MG63 (cell line): ENCODE measurements around the gene CLSTN2. TPM values are rescaled to one million over a fixed set of nuclear protein-coding genes. Genes with fewer than 3 reads are reported as not detected.

Source experiments
- DNase-seq: peaks from one replicate; pipeline ENCODE4 v3.0.0-alpha.2; 2020
- H3K27me3 ChIP-seq: fragments of 250-450 bp; sonication (Bioruptor Pico); 2 replicates; pipeline ENCODE4 v1.5.1; 2020; ENCODE audit warnings: mild to moderate bottlenecking, moderate library complexity
- H3K36me3 ChIP-seq: fragments of 250-450 bp; sonication (Bioruptor Pico); 2 replicates; pipeline ENCODE4 v1.5.1; 2020; ENCODE audit warnings: mild to moderate bottlenecking, moderate library complexity
- H3K4me3 ChIP-seq: fragments of 250-450 bp; sonication (Bioruptor Pico); 2 replicates; pipeline ENCODE4 v1.5.1; 2020; ENCODE audit warnings: mild to moderate bottlenecking, moderate library complexity
- H3K9me3 ChIP-seq: fragments of 250-450 bp; sonication (Bioruptor Pico); 2 replicates; pipeline ENCODE4 v1.5.1; 2020; ENCODE audit warnings: mild to moderate bottlenecking, moderate library complexity
- total RNA-seq: library from RNA; depleted of rRNA; stranded (reverse); fragments of >200 nt; shearing (Covaris generic); gene quantifications from 2 replicates; pipeline ENCODE4 v1.2.3, GENCODE V29; 2014; ENCODE audit warnings: low replicate concordance

CLSTN2 gene
- total RNA-seq, 1 experiment from 2014 or later: 1.7 TPM

DNA sequence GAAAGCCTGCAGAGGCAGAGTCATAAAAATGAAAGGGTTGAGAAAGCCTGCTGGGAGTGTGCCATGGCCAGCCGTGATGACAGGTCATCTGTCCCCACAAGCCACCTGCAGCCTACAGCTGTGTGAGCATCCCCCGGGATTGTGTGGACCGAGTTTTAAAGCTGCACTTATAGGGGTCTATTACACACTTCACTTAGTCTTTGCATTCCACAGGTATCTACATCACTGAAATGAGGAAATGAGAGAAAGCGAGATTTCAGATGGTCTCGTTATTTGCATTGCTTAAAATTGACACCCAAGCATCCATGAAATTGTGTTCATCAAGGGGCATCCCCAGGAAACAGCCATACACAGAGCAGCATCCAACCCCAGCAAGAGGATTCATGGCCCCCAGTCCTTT is 605.3 kb downstream of the CLSTN2 start:
- H3K27me3 ChIP-seq: no peaks in the 10 kb centered on the region
- H3K9me3 ChIP-seq: no peaks in the 10 kb centered on the region
- H3K4me3 ChIP-seq: no peak overlapping the region
- DNase-seq: no peak
- no peaks in the 10 kb centered on the region for H3K36me3 ChIP-seq

DNA sequence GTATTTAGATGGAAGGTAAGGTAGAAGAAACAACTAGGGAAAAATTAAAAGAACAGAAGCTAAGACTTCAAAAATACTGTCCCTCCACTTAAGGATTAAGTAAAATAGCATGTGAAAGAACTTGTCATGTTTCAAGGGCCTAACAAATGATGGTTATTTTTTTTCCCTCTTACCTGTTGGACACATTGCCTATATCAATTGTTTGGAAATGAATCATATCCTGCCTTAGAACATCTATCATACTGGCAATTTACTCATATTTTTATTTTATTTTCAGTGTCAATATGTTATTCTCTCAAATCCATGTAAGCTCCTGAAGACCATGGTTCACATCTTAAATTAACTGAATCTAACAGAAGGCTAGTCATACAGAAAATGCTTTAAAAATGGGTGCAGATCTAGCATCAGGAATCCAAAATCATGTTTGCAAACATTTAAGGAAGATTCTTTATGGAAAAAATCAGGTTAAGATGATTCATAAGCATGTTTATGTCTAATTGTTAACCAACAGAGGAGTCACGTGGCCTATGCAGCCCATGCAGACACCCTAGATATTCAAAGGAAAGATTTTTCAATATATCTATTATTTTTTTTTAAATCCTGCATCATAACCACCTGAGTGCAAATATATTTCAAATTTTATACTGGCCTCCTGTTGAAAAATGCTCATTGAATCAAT is 607.1 kb downstream of the CLSTN2 start:
- no peaks in the 10 kb centered on the region for H3K36me3 ChIP-seq
- no peak overlapping the region for H3K4me3 ChIP-seq
- no peaks in the 10 kb centered on the region for H3K27me3 ChIP-seq
- H3K9me3 ChIP-seq: no peaks in the 10 kb centered on the region
- DNase-seq: no peak

DNA sequence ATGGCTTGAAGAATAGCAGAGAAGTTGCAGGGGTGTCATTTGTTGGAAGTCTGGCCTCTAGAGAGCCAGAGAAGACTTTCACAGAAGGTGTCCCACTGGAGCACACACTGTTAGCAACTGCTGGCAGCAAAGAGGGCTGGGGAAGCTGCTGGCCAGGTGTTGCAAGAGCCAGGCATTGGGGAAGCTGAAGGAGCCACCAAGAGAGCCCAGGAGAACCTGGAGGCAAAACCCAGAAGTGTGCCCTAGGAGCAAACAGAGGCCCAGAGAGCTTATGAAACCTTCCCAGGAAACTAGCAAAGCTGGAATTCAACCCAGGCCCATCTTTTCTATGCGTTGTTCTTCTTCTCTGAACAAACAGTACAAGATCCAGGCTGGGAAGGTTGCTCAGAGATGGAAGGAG is 610.2 kb downstream of the CLSTN2 start:
- H3K4me3 ChIP-seq: no peak overlapping the region
- no peak for DNase-seq

DNA sequence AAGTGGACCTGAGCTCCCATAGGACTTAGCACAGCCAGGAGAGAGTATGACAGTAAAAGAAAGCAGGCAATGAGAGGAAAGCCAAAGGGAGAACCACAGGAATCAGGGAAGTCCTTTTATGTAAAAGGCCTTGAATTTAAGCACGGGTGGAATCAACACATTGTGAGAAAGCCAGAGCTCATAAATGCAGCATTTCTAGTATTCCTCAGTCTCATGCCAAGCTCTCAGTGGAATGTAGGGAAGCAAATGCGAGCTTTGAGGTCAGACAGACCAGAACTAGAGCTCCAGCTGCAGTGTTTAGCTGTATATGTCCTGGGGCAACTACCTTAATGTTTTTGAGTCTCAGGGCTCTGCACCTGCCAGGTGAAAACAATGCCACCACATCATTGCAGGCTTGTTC is 610.8 kb downstream of the CLSTN2 start:
- H3K9me3 ChIP-seq: no peaks in the 10 kb centered on the region
- H3K4me3 ChIP-seq: no peak overlapping the region
- no peaks in the 10 kb centered on the region for H3K36me3 ChIP-seq
- DNase-seq: no peak
- H3K27me3 ChIP-seq: no peaks in the 10 kb centered on the region

More for the DNA sequence above, 610.2 kb downstream of the CLSTN2 start:
- no peaks in the 10 kb centered on the region for H3K27me3 ChIP-seq
- no peaks in the 10 kb centered on the region for H3K36me3 ChIP-seq
- H3K9me3 ChIP-seq: no peaks in the 10 kb centered on the region

DNA sequence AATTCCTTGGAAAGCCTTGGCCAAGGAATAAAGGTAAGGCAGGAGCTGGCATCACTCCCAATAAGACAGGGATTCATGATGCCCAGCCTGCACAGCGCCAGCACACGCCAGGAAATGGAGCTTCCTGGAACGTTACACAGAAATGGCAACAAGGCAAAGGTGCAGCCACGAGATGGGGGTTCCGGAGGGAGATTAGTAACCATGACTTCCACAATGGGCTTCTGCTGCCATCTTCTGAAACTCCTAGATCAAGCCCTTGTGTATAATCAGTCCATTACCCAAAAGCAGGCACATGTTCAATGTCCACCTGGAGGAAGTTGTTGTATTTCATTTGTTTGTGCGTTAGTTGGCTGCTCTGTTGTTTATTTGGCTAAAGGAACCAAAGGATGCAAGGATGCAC is 611.7 kb downstream of the CLSTN2 start:
- Histone ChIP-seq H3K36me3 (no peaks in the 10 kb centered on the region), H3K4me3 (no peak overlapping the region), H3K27me3 (no peaks in the 10 kb centered on the region), H3K9me3 (no peaks in the 10 kb centered on the region)
- DNase-seq: no peak

DNA sequence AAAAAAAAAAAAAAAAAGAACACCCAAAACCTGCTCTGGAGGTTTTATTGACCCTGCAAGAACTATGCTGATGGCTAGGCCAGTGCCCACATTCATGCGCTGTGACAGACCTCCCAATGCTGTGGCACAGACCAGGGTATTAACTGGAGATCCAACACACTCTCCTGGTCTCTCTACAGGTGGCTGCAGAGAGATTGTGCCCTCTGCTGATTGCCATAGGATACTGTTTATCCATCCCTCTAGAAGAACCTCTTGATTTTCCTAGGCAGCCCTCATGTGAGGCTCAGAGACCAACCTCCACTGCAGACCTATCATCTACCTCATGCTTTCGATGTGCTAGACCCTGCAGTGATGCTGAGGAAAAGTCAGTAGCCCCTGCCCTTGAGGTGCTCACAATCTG is 617.4 kb downstream of the CLSTN2 start:
- no peak for DNase-seq
- Histone ChIP-seq H3K4me3 (no peak overlapping the region), H3K27me3 (no peaks in the 10 kb centered on the region), H3K9me3 (no peaks in the 10 kb centered on the region), H3K36me3 (no peaks in the 10 kb centered on the region)

DNA sequence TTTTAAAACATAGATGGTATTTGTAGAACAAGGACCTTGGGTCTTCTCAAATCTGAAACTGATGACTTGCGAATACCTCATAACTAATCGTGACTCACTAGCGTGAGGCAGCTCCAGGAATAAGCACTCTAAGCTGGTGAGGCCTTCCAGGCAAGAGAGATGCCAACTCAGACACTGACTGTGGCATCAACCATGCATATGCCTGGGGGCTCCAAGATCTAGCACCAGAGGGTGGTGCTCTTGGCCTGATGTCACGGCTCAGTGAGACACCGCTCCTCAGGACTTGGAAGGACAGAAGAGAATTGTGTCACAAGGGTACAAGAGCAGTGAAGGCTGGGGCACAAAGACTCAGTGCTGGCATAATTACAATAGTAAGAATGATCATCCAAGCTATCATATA is 617.9 kb downstream of the CLSTN2 start:
- no peaks in the 10 kb centered on the region for H3K27me3 ChIP-seq
- no peaks in the 10 kb centered on the region for H3K36me3 ChIP-seq
- H3K9me3 ChIP-seq: no peaks in the 10 kb centered on the region
- no peak overlapping the region for H3K4me3 ChIP-seq
- DNase-seq: peak; percentile 74

DNA sequence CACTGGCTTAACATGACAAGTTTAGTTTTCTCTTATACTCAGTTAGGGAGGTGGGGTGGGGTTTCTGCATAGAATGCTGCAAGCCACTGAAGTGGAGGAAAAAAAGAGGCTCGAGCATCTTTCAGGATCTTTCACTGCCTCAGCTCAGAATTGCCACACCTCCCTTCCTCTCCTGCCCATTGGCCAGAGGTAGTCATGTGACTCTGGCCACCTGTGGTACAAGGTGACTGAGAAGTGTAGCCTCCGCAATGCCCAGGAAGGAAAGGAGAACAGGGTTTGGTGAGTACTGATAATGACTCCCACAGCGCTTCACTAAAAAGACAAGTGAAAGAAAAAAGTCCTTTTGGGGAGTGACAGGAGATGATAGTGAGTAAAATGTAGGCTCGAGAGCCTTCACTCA is 618.6 kb downstream of the CLSTN2 start:
- H3K27me3 ChIP-seq: no peaks in the 10 kb centered on the region
- no peak overlapping the region for H3K4me3 ChIP-seq
- H3K36me3 ChIP-seq: no peaks in the 10 kb centered on the region
- DNase-seq: no peak
- no peaks in the 10 kb centered on the region for H3K9me3 ChIP-seq

DNA sequence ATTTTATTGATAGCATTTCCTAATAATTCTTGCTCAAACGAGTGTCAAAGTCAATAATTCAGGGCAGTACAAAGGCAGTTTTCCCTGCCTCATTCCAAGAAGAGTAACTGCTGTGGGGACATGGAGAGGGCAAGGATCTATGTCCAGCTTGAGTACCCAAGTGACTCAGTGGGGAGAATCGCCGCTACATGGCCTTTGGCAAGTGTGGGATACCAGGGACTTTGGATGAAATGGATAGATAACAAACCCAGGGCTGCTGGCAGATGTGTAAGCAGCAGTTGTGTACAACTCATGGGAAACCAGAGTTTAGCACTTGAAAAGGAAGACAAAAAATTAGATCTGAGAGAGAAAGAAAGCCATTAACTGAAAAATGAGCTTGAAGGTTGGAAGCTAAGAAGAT is 620.7 kb downstream of the CLSTN2 start:
- Histone ChIP-seq H3K9me3 (no peaks in the 10 kb centered on the region), H3K36me3 (no peaks in the 10 kb centered on the region)
- no peak for DNase-seq

DNA sequence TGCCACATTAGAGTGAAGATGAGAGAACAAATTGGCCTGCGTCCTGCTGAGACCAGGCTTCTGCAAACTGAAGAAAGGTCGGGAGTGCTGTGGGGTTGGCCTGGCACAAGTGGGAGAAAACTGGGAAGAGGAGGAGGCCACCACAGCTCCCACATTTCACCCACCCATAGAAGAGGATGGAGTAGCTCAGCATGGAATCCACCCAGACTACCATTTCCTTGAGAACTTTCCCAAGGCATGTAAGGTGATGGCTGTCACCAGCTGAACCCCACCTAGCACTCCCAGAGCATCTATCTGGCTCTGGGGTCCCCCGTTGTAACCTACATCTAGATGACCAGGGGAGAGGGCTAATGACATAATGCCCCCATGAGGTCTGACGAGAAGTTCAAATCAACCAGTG is 622.5 kb downstream of the CLSTN2 start:
- no peak for DNase-seq

More for the DNA sequence above, 620.7 kb downstream of the CLSTN2 start:
- no peaks in the 10 kb centered on the region for H3K27me3 ChIP-seq
- H3K4me3 ChIP-seq: no peak overlapping the region

DNA sequence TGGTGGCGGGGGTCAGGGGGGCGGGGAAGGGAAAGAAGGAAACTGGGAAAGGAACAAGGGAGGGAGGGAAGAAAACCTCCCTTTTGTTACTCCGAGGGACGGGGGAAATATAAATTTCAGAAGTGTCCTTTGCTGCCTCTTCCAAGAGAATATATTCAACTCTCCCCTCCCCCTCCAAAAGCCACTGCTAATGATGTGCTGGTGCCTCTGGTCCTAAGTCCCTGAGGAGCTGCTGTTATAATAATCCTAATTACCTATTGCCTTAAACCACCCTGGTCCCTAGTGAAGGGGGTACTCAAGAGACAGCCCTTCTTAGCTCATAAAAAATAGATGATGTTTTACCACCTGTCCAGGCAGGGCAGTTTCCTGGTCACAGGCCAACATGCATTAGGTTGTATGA is 624.6 kb downstream of the CLSTN2 start:
- no peak for DNase-seq
- Histone ChIP-seq H3K27me3 (no peaks in the 10 kb centered on the region), H3K9me3 (no peaks in the 10 kb centered on the region), H3K4me3 (no peak overlapping the region), H3K36me3 (no peaks in the 10 kb centered on the region)

More for the DNA sequence above, 622.5 kb downstream of the CLSTN2 start:
- Histone ChIP-seq H3K27me3 (no peaks in the 10 kb centered on the region), H3K4me3 (no peak overlapping the region), H3K9me3 (no peaks in the 10 kb centered on the region), H3K36me3 (no peaks in the 10 kb centered on the region)

DNA sequence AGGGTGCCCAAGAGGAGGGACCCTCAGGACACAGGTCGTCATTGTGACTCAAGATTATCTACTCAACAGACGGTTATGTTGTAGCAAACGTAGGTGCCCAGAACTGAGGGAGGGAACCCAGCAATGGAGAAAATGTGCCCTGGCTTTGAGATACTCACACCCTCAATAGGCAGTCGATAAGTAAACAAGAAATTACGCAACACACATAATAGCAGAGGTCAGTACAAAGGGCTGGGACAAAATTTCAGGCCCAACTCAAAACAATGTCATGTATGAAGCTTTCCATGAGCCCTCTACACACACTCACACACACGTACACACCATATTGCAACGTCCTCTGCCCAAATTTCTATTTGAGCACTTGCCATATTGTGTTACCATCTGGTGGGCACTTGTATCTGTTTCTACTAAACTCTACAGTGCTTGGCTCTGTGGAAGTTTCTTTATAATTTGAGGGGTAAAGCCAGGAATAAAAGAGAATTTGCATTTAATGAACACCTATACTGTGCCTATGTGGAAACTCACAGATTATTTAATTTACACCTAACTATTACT is 628.3 kb downstream of the CLSTN2 start:
- H3K27me3 ChIP-seq: no peaks in the 10 kb centered on the region
- H3K4me3 ChIP-seq: no peak overlapping the region
- H3K9me3 ChIP-seq: no peaks in the 10 kb centered on the region
- DNase-seq: no peak
- no peaks in the 10 kb centered on the region for H3K36me3 ChIP-seq

DNA sequence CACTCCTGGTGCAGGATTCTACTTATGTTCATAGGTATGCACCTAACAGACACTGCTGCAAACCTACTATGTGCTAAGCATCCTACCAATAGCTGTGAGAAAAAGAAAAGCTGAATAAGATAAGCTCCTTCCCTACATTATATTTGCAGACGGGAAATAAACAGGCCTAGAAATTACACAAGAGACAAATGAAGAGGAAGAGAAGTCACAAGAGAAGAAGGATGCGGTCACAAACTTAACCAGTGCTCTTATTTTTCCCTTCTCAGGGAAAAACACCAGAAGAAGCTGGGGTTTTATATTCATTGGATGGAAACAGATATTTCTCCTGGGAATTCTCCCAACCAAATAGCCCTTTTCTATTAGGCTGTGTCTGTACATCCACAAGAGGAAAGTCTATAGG is 633.1 kb downstream of the CLSTN2 start:
- no peak for DNase-seq
- no peaks in the 10 kb centered on the region for H3K36me3 ChIP-seq
- H3K9me3 ChIP-seq: no peaks in the 10 kb centered on the region
- H3K4me3 ChIP-seq: no peak overlapping the region
- no peaks in the 10 kb centered on the region for H3K27me3 ChIP-seq

DNA sequence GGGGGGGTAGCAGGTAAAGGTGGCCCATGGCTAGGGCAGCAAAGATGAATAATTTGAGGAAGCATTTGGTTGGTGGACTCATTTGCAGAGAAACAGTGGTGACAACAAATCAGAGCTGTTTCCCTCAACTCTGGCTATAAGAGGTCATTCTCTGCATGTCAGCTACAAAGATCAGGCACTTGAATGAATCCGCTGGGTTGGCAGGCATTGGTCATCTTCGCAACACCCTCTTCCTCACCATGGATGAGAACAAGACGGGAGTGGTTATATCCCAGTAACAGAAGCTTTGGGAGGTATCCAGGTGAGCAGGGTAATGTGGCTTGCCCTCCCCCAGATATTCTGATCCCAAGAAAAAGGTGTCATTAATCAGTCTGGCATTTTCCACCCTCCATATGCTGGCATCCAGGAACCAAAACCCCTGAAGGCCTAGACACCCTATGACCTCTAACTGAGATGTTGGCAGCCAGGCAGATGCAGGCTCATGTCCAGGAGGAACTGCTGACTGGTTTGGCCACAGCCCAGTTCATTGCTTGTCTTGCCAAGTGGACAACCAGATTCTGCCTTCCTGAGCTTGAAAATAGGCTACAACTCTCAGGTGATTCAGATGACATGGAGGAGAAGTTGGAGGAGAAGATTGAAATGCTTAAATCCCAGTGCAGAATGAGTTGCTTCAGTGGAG is 634.0 kb downstream of the CLSTN2 start:
- Histone ChIP-seq H3K36me3 (no peaks in the 10 kb centered on the region), H3K27me3 (no peaks in the 10 kb centered on the region), H3K4me3 (no peak overlapping the region), H3K9me3 (no peaks in the 10 kb centered on the region)
- DNase-seq: peak; percentile 84

DNA sequence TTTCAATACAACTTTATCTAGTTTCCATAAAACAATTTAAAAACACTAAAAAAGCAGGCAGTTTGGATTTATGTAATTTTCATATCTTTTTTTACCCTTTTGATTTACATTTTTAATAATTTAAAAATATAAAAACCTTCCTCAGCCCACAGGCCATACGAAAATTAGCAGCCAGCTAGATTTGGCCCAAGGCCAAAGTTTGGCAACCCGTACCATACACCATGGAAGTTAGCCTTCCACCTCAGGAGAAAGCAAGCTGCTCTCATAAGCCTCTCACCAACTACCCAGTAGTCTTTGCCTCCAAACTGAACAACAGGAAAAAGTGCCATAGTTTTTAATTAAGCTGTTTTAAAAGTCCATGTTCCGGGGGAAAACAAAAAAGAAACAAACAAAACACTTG is 635.6 kb downstream of the CLSTN2 start:
- no peaks in the 10 kb centered on the region for H3K9me3 ChIP-seq
- no peaks in the 10 kb centered on the region for H3K27me3 ChIP-seq
- H3K4me3 ChIP-seq: no peak overlapping the region
- H3K36me3 ChIP-seq: no peaks in the 10 kb centered on the region
- DNase-seq: no peak

DNA sequence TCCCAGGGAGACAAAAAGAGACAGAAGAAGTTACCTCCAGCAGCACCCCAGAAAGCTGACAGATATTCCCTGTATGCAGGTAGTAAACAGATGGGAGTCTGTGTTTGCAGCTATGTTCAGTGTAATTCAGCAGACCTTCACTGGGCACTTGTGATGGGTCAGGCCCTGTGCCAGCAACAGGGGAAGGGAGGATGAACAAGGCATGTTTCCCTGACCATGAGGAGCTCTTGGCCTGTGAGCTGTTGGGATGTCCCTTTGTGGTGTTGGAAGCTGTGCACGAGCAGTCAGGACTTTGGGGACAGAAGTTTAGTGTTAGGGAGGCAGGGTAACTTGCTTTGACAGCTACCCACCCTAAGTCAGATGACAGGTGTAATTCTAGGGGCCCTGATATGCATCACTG is 636.9 kb downstream of the CLSTN2 start:
- DNase-seq: no peak
- H3K9me3 ChIP-seq: no peaks in the 10 kb centered on the region
- no peaks in the 10 kb centered on the region for H3K27me3 ChIP-seq
- no peak overlapping the region for H3K4me3 ChIP-seq
- no peaks in the 10 kb centered on the region for H3K36me3 ChIP-seq

DNA sequence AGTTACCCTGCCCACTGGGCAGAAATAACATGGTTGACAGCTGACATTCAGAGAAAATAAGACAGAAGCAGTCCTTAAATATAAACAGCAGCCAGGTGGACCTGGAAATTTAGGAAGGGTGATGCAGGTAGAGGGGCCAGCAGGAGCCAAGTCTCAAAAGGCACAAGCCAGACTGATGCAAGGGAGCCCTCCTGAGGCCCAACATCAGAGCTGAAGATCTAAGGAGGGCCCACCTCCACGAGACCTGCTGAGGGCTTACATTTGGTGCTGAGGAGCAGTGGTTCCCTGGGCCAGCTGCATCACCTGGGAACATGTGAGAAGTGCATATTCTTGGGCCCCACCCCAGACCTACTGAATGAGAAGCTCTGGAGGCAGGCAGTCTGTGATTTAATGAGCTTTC is 637.3 kb downstream of the CLSTN2 start:
- Histone ChIP-seq H3K36me3 (no peaks in the 10 kb centered on the region), H3K4me3 (no peak overlapping the region), H3K9me3 (no peaks in the 10 kb centered on the region), H3K27me3 (no peaks in the 10 kb centered on the region)
- DNase-seq: no peak

DNA sequence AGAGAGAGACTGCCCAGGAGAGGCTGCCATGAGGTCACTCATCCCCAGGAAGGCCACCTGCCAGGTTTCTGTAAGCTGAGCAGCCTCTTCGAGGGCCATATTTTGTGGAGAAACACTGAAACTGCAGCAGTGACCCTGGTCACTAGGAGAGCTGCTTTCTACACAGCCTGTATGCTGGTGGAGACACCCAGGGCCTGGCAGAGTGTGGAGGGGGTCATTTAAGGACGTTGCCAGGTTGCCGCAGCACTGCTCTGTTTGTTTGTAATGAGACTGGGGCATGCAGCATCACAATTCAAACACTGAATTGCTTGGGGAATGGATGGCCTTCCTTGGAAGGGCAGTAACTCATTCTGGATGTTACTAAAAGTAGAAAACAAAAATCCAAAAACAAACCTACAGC is 638.0 kb downstream of the CLSTN2 start:
- no peak for DNase-seq
- H3K4me3 ChIP-seq: no peak overlapping the region
- H3K9me3 ChIP-seq: no peaks in the 10 kb centered on the region
- H3K27me3 ChIP-seq: no peaks in the 10 kb centered on the region
- no peaks in the 10 kb centered on the region for H3K36me3 ChIP-seq
